Loucy (cell line): ENCODE measurements around the gene SYT7.

Experiments
- CTCF ChIP-seq: fragments of 200-600 bp; sonication (generic); conservative IDR thresholded peaks from 2 replicates; pipeline ENCODE4 v1.5.1; 2014; ENCODE audit warnings: mild to moderate bottlenecking, antibody characterized with exemption, low read length
- EZH2phosphoT487 ChIP-seq: fragments of 200-600 bp; IDR thresholded peaks from 2 replicates; pipeline ENCODE4 v1.6.1; 2018; ENCODE audit warnings: antibody characterized with exemption, mild to moderate bottlenecking, moderate library complexity, borderline replicate concordance

DNA sequence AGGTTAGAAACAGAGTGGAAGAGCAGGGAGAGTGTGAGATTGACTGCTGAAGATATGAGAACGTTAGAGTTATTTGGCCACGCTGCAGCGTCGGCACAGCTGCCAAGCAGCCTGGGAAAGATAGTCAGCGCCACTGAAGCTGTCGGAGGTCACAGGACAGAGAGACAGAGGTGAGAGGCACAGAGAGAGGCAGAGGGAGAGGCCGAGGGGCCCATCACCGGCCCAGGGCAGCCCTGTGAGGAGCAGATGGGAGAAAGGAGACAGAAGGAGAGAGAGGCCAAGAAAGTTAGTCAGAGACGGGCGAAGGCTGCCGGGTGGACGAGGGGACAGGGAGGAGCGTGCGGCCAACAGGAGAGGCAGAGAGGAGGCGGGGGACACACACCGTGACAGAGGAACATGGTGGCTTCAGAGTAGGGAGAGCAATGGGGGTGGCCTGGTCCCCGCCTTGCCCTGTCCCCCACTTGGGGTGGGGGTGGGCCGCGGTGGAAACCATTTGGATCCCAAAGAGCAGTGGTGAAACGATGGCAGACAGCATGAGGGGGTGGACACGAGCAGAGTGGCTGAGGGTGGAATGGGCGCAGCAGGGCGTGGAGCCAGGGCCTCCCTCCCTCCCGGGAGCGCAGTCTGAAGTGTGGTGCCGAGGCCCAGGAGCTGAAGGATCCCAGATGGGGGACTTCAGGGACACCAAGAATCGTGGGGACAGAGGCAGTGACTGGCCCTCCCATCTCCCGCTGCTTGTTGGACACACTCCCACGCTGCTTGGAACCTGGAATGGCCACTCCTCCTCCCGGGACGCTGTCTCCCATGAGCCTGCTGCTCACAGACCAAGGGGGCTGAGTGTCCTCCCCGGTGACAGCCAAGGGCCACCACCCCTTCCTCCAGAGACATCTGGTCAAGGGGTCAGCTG, 45.7 kb downstream of the SYT7 start:
- TF ChIP-seq CTCF (no peak), EZH2phosphoT487 (no peak)
